NCI-H1417 treated with DMSO at 0.1 percent for 48 hours (cell line): ENCODE results near the gene LIN9.
"Not testable (repeated sequence)": the region's sequence is repeated elsewhere in the genome, so short reads cannot be mapped to it uniquely, and the experiment has no call there.

Experiments
- DNase-seq: peaks from one replicate; lab custom pipeline; 2025; lab: John Stamatoyannopoulos, UW

LIN9 gene

GRCh38 chr1:226272233-226272902, 36.6 kb downstream of the LIN9 start:
- not testable (repeated sequence) for DNase-seq

GRCh38 chr1:226268421-226269124, 40.4 kb downstream of the LIN9 start:
- no peak for DNase-seq

- DNase-seq = no peak
These were observed 47.1 kb downstream of the LIN9 start for GRCh38 chr1:226261818-226262217.

DNA sequence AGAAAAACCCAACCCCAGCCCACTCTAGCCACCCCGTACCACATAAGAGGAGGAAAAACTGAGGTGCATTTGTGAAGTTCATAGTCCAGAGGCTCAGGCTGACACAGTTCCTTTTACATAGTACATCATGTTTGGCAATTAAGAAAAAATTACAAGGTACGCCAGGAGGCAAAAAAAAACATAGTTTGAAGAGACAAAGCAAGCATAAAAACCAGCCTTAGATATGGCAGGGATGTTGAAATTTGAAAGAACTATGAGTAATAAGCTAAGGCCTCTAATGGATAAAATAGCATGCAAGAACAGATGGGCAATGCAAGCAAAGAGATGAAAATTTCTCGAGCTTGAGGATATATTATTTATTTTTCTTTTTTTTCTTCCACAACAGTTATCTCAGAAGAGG, 53.6 kb downstream of the LIN9 start:
- DNase-seq = no peak

- DNase-seq = no peak
These were observed 55.0 kb downstream of the LIN9 start for GRCh38 chr1:226253933-226254332.

- not testable (repeated sequence) for DNase-seq
These were observed 56.1 kb downstream of the LIN9 start for GRCh38 chr1:226252841-226253240.

DNA sequence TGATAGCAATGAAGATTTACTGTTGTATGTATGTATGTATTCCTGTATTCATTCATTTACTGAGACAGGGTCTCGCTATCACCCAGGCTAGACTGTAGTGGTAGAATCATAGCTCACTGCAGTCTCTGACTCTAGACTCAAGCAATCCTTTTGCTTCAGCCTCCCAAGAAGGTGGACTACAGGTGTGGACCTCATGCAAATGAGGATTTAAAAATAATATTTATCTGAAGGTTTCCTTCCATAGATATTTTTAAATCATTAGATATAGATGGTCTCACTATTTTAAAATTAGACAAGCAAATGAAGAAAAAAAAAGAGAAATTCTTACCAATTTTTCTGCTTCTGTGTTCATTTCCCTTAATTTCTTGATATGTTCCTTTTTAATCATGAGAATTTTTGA, 58.5 kb downstream of the LIN9 start:
- DNase-seq = no peak

GRCh38 chr1:226248796-226249195, 60.2 kb downstream of the LIN9 start:
- DNase-seq = no peak

DNA sequence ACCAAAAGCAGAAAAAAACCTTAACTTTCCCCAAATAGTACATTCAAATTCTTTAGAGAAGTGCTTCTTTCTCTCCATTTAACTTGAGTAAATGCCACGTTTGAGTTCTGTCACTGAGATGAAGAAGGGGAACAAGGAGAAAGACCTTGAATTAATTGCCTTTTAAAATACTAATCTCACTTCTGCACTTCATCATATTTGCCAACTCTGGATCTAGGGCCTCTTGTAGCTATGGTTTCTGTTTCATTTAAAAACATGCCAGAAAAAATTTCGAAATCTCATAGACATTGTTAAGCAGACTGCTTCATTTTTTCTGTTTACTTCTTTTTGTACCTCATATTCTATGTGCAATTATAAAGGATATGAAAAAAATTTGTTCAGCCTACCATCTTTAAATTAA, 60.9 kb downstream of the LIN9 start:
- no peak for DNase-seq

DNA sequence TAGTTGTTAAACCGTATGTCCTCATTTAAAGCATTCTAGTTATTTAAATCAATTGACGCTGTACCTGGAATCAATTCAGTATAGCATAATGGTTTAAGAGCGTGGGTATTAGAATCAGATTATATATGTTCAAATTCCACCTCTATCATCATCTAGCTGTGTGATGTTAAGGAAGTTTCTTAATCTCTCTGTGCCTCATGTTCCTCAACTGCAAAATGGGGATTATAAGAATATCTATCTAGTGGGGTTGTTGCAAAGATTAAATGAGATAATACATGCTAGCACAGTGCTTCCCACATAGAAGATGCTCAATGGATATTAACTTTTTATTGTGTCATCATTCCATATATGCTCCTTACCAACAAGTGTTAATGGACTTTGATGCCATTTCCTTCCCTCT, 69.5 kb downstream of the LIN9 start:
- no peak for DNase-seq

- no peak for DNase-seq
These were observed 72.1 kb downstream of the LIN9 start for GRCh38 chr1:226236826-226237225.

GRCh38 chr1:226233806-226234205, 75.2 kb downstream of the LIN9 start:
- no peak for DNase-seq

GRCh38 chr1:226233293-226233692, 75.7 kb downstream of the LIN9 start:
- no peak for DNase-seq

DNA sequence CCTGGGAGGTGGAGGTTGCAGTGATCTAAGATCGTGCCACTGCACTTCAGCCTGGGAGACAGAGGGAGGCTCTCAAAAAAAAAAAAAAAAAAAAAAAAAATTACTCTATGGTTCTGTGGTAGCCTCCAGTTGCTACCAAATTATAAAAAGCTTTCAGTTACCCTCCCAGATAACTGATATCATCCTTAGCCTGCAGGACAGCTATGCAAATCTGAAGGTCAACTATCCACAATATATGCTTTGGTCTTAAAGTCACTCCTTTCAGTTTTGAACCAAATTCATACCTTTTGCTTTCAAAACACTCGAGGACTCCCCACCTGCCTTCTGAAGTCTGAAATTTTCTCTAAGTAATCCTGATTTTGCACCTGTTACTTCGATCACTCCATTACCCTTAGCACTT, 82.4 kb downstream of the LIN9 start:
- no peak for DNase-seq

DNA sequence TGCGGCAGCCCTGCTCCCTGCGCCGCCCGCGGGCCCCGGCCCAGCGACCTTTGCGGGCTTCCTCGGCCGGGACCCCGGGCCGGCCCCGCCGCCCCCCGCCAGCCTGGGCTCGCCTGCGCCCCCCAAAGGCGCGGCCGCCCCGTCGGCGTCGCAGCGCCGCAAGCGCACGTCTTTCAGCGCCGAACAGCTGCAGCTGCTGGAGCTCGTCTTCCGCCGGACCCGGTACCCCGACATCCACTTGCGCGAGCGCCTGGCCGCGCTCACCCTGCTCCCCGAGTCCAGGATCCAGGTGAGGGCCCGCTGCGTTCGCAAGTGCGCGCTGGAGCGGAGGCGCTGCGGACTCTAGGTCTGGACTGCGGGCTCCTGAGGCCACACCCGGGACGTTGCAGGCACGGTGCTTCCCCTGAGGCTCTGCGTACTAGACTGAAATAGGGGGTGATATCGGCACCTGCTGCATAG, 85.1 kb downstream of the LIN9 start:
- DNase-seq = no peak

DNA sequence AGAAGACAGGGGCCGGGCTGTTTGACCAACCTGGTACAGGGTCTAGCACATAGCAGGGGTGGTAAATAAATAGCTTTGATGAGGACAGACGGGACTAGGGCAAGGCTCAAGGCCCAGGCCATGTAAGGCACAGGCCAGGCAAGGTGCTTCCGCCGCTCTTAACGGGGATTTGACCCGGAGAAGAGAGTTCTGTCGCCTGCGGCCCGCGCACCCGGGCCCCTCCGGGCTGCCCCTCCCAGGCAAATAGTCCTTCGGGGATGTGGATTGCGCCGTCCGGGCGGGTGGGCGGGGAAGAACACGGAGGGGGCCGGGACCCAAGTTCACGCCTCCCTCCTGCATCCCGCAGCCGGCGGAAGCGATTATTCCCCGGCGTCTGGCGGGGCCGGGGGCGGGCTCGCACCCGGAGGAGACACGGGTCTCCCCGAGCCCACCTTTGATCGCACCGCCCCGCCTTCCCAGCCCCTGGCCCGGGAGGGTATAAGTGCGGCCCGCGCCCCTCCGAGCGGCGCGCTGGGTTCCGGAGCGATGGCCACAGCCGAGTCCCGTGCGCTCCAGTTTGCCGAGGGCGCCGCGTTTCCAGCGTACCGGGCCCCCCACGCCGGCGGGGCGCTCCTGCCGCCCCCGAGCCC, 85.7 kb downstream of the LIN9 start, which contains the start of gene MIXL1:
Gene MIXL1 (plus strand): TSS at position 508 of the 629 bp plus-strand sequence. CDS start 18 bp downstream, at position 526.
- no peak for DNase-seq

- DNase-seq = no peak
These were observed 86.3 kb downstream of the LIN9 start for GRCh38 chr1:226222686-226223085.

- no peak for DNase-seq
These were observed 88.3 kb downstream of the LIN9 start for GRCh38 chr1:226220473-226221189.

GRCh38 chr1:226217273-226217672, 91.7 kb downstream of the LIN9 start:
- DNase-seq = no peak

DNA sequence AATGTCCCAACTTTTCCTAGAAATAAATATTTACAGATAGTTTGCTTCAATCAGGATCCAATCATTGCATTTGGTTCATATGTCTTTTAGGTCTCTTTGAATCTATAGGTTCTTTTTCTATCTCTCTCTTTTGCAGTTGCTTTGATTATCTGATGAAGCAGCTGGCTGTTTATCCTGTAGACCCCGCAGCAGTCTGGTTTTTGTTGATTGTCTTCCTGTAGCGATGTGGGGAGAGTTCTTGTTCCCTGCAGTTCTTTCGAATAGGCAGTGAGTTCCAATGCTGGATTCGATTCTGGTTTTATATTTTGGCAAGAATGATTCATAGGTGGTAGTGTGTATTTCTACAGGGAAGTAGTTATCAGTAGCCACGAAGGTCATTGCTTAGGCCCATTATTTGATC, 92.9 kb downstream of the LIN9 start:
- DNase-seq = no peak

GRCh38 chr1:226215239-226215638, 93.7 kb downstream of the LIN9 start:
- DNase-seq = no peak

GRCh38 chr1:226212545-226212944, 96.4 kb downstream of the LIN9 start:
- DNase-seq = no peak
